KMS-11 (cell line): ENCODE data around the gene KANSL1.

ENCODE experiments used
- H2AFZ ChIP-seq: fragments of 200-600 bp; sonication (generic); 2 replicates; pipeline ENCODE4 v1.6.1; 2016; ENCODE audit warnings: antibody characterized with exemption, mixed run types, low read depth
- H3K27ac ChIP-seq: fragments of 200-600 bp; sonication (generic); 2 replicates; pipeline ENCODE4 v1.6.1; 2016; ENCODE audit warnings: mild to moderate bottlenecking, mixed run types
- H3K27me3 ChIP-seq: fragments of 200-600 bp; sonication (generic); 2 replicates; pipeline ENCODE4 v1.6.1; 2017; ENCODE audit warnings: mild to moderate bottlenecking, low read depth, mixed run types, moderate library complexity; ENCODE audit not compliant: insufficient read depth
- H3K36me3 ChIP-seq: fragments of 200-600 bp; sonication (generic); 2 replicates; pipeline ENCODE4 v1.6.1; 2017; ENCODE audit warnings: mild to moderate bottlenecking, mixed run types; ENCODE audit not compliant: insufficient read depth
- H3K4me1 ChIP-seq: fragments of 200-600 bp; sonication (generic); 2 replicates; pipeline ENCODE4 v1.6.1; 2016; ENCODE audit warnings: mild to moderate bottlenecking, low read depth, mixed run types; ENCODE audit not compliant: poor library complexity, severe bottlenecking
- H3K4me2 ChIP-seq: fragments of 200-600 bp; sonication (generic); 2 replicates; pipeline ENCODE4 v1.7.0; 2016; ENCODE audit warnings: mild to moderate bottlenecking, mixed run types
- H3K4me3 ChIP-seq: fragments of 200-600 bp; sonication (generic); IDR thresholded peaks from 2 replicates; pipeline ENCODE4 v1.6.1; 2017; ENCODE audit warnings: low read depth, low read length, mixed read lengths; ENCODE audit not compliant: insufficient read depth
- H3K79me2 ChIP-seq: fragments of 200-600 bp; sonication (generic); 2 replicates; pipeline ENCODE4 v1.6.1; 2016; ENCODE audit warnings: low read depth, mixed run types; ENCODE audit not compliant: insufficient read depth
- H3K9ac ChIP-seq: fragments of 200-600 bp; sonication (generic); 2 replicates; pipeline ENCODE4 v1.6.1; 2016; ENCODE audit warnings: mild to moderate bottlenecking, mixed run types
- H4K20me1 ChIP-seq: fragments of 200-600 bp; sonication (generic); 2 replicates; pipeline ENCODE4 v1.6.1; 2016; ENCODE audit warnings: mild to moderate bottlenecking, mixed run types; ENCODE audit not compliant: insufficient read depth
- CTCF ChIP-seq: fragments of 200-600 bp; sonication (generic); conservative IDR thresholded peaks from 2 replicates; pipeline ENCODE4 v1.6.1; 2017; ENCODE audit warnings: low read depth, mild to moderate bottlenecking, antibody characterized with exemption, low read length, moderate library complexity, mixed read lengths

KANSL1 gene

GRCh38 chr17:46167267-46167666 is 26.0 kb downstream of the KANSL1 start:
- H3K4me2 ChIP-seq, result no peak overlapping the region
- H2AFZ ChIP-seq, result no peak overlapping the region
- no peaks in the 10 kb centered on the region for H3K27me3 ChIP-seq
- peaks cover 99% of the 10 kb centered on the region for H3K79me2 ChIP-seq
- H3K9ac ChIP-seq, result no peak overlapping the region
- no peak overlapping the region for H3K27ac ChIP-seq
- H3K4me3 ChIP-seq, result no peak overlapping the region
- TF ChIP-seq CTCF, result no peak
- H3K4me1 ChIP-seq, result peaks cover 54% of the 10 kb centered on the region
- peaks cover 26% of the 10 kb centered on the region for H4K20me1 ChIP-seq
- peaks cover 6% of the 10 kb centered on the region; the same call in 1 of the 2 replicates for H3K36me3 ChIP-seq

- Histone ChIP-seq H3K79me2 (peaks cover 99% of the 10 kb centered on the region), H3K36me3 (peaks cover 6% of the 10 kb centered on the region; the same call in 1 of the 2 replicates), H3K9ac (no peak overlapping the region), H3K27ac (no peak overlapping the region), H2AFZ (no peak overlapping the region), H3K4me3 (no peak overlapping the region), H3K27me3 (no peaks in the 10 kb centered on the region), H3K4me1 (peaks cover 59% of the 10 kb centered on the region), H4K20me1 (peaks cover 31% of the 10 kb centered on the region), H3K4me2 (no peak overlapping the region)
- no peak for TF ChIP-seq CTCF
These were observed 26.5 kb downstream of the KANSL1 start for GRCh38 chr17:46166692-46167249.

- Histone ChIP-seq H4K20me1 (peaks cover 35% of the 10 kb centered on the region), H3K27ac (no peak overlapping the region), H3K4me2 (no peak overlapping the region), H3K79me2 (peaks cover 99% of the 10 kb centered on the region), H3K4me3 (no peak overlapping the region), H3K9ac (no peak overlapping the region), H2AFZ (no peak overlapping the region), H3K36me3 (no peaks in the 10 kb centered on the region), H3K27me3 (no peaks in the 10 kb centered on the region), H3K4me1 (peaks cover 70% of the 10 kb centered on the region)
- TF ChIP-seq CTCF, result no peak
These were observed 29.2 kb downstream of the KANSL1 start for GRCh38 chr17:46163929-46164594.

- H3K79me2 ChIP-seq, result peaks cover 99% of the 10 kb centered on the region
- peaks cover 42% of the 10 kb centered on the region for H4K20me1 ChIP-seq
- no peaks in the 10 kb centered on the region for H3K27me3 ChIP-seq
- H3K9ac ChIP-seq, result no peak overlapping the region
- H3K27ac ChIP-seq, result no peak overlapping the region
- no peak for TF ChIP-seq CTCF
- H3K4me2 ChIP-seq, result no peak overlapping the region
- no peak overlapping the region for H3K4me3 ChIP-seq
- no peak overlapping the region for H2AFZ ChIP-seq
- H3K36me3 ChIP-seq, result no peaks in the 10 kb centered on the region
- H3K4me1 ChIP-seq, result peaks cover 77% of the 10 kb centered on the region
These were observed 29.9 kb downstream of the KANSL1 start for GRCh38 chr17:46163316-46163715.
